GM12892 (cell line): ENCODE measurements around the gene DAPK2.

Source experiments
- POLR2A ChIP-seq: IDR thresholded peaks from 2 replicates; pipeline ENCODE4 v1.6.1; 2011; ENCODE audit warnings: low read depth, low read length, control low read depth
- POLR2AphosphoS5 ChIP-seq: IDR thresholded peaks from 2 replicates; pipeline ENCODE4 v1.6.1; 2011; ENCODE audit warnings: low read depth, low read length, control low read depth

- TF ChIP-seq POLR2AphosphoS5 (no peak), POLR2A (no peak)
These were observed 151.7 kb downstream of the DAPK2 start for GRCh38 chr15:63894662-63894949.
